Skin epidermis (tissue), 12 donors: ENCODE measurements around the gene CLCN7.
"Not testable (repeated sequence)": the region's sequence is repeated elsewhere in the genome, so short reads cannot be mapped to it uniquely, and the experiment has no call there.

Source experiments
- H3K27ac ChIP-seq, 21 experiments: fragments of 200-600 bp; sonication (generic) in 11 of 21; one replicate each; pipeline ENCODE4 v1.5.0; 2020; ENCODE audit warnings: mild to moderate bottlenecking in 3 of 21, inconsistent platforms in 2 of 21, moderate library complexity in 2 of 21
- H3K4me3 ChIP-seq, 7 experiments: fragments of 200-600 bp; sonication (generic) in 2 of 7; one replicate each; pipeline ENCODE4 v1.5.0; 2020; ENCODE audit warnings: inconsistent platforms in 2 of 7, mild to moderate bottlenecking in 2 of 7, moderate library complexity in 1 of 7

CLCN7 gene

DNA sequence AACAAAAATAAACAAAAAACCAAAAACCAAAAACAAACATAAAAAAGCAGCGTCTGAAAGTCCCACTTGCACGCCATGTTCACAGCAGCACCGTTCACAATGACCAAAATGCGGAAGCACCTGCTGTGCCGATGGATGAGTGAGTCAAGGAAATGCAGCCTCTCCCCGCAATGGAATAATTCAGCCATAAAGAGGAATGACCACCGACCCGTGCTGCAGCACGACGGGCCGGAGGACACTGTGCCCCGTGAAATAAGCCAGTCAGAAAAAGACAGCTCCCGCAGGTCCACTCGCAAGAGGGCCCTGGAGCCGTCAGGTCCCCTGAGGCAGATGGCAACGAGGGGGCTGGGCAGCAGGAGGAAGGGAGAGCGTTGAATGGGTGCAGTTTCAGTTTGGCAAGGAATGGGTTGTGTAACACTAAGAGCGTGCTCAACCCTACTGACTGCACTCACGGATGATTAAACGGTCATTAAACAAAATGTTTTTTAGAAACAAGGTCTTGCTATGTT, 5.1 kb downstream of the CLCN7 start:
- no peak overlapping the region for H3K4me3 ChIP-seq
- H3K27ac ChIP-seq = peak overlapping the region in 11 of 21 experiments; percentile 8 to 82 (median 66)

DNA sequence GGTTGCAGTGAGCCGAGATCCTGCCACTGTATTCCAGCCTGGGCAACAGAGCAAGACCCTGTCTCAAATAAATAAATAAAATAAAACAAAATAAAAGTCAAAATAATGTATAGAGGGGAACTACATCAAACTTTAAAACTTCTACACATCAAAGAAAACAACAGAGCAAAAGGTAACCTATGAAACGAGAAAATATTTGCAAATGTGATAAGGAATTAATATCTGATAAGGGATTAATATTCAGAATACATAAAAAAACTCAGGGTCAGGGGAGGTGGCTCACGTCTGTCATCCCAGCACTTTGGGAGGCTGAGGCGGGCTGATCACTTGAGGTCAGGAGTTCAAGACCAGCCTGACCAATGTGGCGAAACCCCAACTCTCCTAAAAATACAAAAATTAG, 5.7 kb downstream of the CLCN7 start:
- H3K4me3 ChIP-seq = not testable (repeated sequence)
- peak overlapping the region in 3 of 21 experiments; percentile 8 to 74 (median 65) for H3K27ac ChIP-seq

DNA sequence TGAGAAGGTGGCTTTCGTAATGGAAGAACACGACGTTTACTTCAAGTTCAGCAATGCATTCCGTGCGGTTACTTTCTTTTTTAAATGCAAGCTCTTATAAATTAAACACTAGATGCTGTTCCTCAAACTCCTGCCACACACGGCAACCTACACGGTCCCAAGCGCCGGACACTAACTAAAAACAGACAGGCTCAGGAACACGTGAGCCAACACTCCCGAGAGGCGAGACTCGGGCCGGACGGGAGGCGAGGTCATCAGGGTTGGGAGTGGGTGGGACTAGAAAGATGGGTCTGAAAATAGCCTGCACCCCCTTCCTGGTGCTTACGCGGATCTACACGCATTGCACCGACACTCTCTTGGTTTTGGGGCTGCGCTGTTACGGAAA, 6.4 kb downstream of the CLCN7 start:
- no peak overlapping the region for H3K27ac ChIP-seq
- H3K4me3 ChIP-seq = no peak overlapping the region

DNA sequence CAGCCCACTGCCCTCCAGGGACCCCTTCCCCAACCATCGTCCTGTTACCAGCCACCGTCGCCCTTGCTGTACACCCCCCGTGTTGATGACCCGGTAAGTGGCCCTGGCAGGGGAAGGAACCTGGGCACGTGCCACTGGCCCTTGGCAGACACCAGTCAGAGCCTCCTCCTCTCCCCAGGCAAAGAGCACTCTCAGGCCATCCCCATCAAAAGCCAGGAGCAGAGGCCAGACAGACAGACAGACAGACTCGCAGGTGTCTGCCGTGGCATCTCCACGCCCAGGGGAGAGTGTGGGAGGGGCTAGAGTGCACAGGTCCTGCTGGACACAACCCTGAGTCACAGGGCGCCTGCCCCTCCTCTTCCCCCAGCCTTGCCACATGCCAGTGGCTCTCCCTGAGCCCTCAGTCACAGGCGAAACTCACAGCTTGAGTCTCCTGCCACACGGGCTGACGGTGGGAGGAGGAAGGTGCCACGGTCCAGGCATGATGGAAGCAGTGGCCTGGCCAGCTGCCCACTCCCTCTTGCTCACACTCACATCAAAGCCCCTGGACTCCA, 7.8 kb downstream of the CLCN7 start:
- H3K27ac ChIP-seq = no peak overlapping the region
- no peak overlapping the region for H3K4me3 ChIP-seq

DNA sequence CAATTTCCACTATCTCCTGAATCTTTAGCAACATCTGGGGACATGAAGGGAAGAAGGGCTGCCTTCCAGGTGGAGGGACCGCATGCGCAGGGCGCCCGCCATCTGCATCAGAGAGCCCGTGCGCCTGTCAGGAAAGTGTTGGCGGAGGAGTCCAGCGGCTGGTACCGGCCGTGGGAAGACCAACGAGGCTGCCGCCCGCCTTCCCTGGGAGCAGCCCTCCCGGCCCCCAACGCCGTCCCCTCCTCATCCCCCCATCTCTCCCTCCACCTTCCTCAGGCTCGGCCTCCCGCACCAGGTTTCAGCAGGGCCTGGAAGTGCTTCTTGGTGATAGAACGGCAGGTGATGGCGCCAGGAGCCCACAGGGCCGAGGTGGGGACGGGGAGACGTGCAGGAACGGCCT, 8.8 kb downstream of the CLCN7 start:
- Histone ChIP-seq H3K4me3 (no peak overlapping the region), H3K27ac (no peak overlapping the region)

DNA sequence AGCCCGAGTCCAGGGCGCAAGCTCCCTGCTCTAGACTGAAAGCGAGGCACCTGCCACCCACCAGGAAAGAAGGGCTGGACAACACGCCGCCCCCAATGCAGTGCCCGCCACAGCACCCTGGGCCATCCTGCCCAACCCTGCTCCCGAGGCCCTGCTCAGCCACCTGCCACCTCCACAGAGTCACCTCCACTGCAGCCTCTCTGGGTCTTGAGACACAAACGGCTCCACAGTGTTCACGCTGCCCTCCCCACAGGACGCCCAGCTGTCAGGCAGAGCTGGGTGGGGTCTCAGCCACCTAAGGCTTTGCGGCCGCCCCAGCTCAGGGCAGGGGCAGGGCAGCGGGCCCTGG, 9.3 kb downstream of the CLCN7 start:
- no peak overlapping the region for H3K4me3 ChIP-seq
- H3K27ac ChIP-seq = peak overlapping the region in 1 of 21 experiments; percentile 56

DNA sequence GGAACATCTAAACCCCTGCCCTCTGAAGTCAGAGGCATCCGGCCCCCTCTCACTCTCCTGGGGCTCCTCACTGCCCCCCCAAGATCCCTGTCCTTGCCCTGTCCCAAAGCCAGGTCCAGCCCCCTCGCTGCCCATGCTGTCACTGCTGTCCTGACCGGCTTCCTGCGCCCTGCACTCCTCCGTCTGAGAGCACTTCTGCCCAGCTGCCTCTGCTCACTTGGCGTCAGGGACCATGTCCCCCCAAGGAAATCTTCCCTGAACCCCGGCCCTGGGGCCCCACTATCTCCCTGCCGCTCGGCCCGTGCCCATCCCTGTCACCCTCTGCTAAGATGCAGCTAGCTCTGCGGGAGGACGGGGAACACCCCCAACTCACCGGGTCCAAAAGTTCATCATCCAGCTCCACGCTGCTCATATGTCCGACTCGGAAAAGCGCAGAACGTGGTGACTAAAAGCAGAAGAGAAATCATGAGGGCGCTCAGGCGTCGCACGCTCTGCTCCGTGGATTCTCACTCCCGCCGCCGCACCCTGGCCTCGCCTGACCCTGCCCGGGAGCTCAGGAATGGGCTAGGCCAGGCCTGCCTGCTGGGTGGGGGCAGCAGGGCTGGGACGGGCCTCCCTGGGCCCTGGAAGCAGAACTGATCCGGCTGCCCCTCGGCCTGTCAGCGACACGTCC, 9.8 kb downstream of the CLCN7 start:
- Histone ChIP-seq H3K27ac (peak overlapping the region in 1 of 21 experiments; percentile 56), H3K4me3 (no peak overlapping the region)

DNA sequence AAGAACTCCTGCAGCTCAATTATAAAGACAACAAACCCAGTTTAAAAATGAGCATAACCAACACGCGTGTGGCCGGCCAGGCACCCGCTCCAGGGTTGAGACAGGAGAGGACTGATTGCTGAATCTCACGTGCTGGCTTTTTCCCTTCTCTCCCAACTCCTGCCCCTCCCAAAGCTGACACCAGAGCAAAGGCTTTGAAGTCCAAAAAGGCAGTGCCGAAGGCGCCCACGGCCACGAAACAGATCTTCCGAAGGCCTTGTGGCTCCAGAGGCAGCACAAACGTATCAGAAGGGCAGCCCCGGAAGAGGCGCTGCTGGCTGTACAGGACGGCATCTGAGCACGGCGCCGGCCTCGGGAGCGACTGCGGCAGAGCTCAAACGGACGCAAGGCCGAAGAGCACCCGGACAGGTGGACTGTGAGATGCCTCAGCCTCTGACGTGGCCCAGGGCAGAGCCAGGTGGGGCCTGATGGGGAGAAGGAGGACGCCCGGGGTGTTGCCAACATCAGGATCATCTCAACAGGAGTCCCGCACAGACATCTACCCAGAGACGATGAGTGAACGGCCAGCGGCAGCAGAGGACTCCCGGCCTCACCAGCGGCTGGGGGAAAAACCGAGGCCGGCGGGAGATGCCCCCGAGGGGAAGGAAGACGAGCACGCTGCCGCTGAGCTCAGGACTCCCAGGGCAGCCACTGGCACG, 10.5 kb downstream of the CLCN7 start:
- Histone ChIP-seq H3K27ac (peak overlapping the region in 1 of 21 experiments; percentile 56), H3K4me3 (no peak overlapping the region)

DNA sequence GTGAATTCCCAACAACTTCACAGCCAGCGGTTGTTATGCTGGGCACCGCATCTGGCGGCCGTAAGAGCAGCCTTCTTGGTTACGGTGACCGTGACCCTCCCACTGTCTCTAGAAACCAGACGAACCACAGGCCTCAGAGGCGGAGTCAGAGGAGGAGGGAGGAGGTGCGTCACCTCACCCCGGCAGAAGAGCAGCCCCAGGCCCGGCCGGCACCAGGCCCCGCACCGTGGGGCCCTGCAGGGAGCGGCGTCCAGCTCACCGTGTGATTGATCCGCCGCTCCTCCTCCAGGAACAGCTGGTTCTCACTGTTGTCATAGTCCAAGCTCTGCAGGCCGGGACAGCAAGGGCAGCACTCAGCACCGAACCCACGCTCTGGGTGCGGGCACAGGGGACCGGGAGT, 13.7 kb downstream of the CLCN7 start:
- Histone ChIP-seq H3K4me3 (no peak overlapping the region), H3K27ac (peak overlapping the region in 1 of 21 experiments; percentile 27)

DNA sequence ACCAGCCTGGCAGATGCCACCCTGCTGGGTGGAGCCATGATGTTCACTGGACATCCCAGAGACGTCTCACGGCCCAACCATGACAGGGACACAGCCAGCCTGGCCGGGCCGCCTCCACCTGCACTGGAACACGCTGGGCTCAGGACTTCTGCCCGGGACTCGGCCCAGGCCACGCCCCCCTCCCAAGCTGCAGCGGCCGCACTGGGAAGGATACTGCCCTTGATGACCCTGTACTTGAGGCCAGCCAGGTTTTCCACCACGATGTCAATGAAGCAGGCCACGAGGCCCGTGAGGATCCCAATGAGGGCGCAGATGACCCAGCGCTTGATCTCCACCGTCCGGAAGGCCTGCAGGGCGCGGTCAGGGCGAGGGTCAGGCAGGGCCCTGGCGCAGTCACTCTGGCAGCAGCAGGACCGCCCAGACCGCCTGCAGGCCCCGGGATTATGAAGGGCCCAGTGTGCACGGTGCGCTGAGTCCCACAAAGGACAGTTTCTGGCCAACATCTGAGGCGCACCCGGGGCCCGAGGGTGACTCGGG, 14.2 kb downstream of the CLCN7 start:
- no peak overlapping the region for H3K27ac ChIP-seq
- H3K4me3 ChIP-seq = no peak overlapping the region

DNA sequence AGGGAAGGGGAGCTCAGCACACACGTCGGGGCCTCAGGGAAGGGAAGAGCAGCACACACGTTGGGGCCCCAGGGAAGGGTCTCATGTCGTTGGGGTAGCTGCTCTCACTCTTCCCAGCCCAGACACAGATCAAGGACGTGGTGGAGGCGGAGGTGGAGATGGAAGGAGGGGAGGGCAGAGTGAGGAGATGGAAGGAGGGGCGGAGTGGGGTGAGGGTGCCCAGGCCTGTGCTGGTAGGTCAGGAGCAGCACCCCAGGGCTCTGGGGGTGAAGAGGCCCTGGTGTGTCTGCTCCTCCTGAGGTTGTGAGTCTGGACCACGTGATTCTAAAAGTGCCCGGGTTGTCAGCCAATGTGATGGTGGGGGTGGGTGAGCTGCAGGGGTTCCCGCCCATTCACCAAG, 14.9 kb downstream of the CLCN7 start:
- no peak overlapping the region for H3K27ac ChIP-seq

DNA sequence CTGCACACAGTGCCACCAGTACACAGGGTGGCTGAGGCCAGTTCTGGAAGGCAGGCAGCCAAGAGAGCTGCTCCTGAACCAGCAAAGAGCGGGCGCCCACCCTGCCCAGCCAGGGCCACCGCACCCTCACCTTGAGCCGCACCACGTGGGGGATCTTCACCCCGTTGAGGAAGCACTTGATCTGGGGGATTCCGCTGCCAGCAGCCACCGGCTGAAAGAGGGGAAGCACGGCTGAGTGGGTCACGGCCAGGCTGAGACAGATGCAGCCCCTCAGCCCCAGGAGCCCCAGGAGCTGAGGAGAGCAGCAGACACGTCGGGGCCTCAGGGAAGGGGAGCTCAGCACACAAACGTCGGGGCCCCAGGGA, 15.9 kb downstream of the CLCN7 start:
- Histone ChIP-seq H3K4me3 (no peak overlapping the region), H3K27ac (peak overlapping the region in 1 of 21 experiments; percentile 24)

More for the DNA sequence above, 14.9 kb downstream of the CLCN7 start:
- no peak overlapping the region for H3K4me3 ChIP-seq

DNA sequence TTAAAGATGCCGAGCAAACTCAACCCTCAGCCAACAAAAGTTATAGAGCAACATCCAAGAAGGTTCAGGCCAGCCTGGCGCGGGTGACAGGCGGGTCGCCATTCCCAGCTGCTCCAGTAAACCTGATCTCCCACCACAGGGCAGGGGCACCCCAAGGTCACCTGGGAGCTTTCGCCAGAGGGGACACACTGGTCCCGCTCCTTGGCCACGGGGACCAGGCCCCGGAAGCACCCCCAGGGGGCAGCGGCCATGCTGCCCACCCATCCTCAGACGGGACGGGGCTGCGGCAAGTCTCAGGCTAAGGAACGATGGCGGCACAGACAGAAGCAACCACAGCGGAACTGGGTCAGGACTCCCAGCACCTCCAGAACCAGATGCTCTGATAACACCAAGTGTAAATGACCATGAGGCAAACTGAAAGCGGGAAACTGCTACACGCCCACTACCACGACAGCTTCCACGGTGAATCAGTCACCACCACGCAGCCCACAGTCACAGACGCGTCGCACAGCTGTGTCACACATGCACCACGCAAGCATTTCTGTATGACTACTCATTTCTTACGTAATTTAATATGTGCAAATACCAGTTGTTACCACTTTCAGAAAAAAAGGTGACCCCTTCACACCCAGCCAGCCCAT, 16.4 kb downstream of the CLCN7 start:
- Histone ChIP-seq H3K4me3 (no peak overlapping the region), H3K27ac (peak overlapping the region in 2 of 21 experiments; percentile 3 to 24)

DNA sequence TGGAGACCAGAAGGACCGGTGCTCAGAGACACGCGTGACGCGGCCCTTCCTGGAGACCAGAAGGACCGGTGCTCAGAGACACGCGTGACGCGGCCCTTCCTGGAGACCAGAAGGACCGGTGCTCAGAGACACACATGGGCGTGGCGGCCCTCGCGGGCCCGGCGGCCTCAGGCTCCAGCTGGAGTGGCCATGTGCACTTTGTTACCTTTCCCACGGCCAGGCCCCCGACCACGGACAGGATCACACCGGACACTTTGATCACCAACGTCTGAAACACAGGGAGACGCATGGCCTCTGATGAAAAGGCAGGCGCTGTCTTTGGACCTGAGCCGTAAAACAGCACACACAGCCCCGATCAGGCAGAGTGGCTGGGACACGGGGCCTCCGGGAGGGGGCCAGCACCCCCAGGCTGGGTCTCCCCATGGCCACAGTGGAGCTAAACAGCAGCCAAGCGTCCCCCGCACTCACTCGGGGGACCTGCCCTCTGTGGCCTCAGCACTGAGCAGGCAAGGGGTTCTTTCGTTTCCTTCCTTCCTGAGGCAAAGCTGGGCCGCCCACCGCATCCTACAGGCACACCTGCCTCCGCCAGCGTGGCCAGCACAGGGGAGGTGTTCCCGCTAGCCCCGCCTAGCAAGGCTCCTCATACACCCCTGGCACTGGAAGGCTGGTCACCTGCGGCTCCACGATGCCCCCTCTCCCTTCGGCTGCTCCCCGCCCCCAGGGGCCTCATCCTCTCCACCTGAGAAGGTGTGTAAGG, 17.2 kb downstream of the CLCN7 start:
- H3K27ac ChIP-seq = no peak overlapping the region
- no peak overlapping the region for H3K4me3 ChIP-seq

DNA sequence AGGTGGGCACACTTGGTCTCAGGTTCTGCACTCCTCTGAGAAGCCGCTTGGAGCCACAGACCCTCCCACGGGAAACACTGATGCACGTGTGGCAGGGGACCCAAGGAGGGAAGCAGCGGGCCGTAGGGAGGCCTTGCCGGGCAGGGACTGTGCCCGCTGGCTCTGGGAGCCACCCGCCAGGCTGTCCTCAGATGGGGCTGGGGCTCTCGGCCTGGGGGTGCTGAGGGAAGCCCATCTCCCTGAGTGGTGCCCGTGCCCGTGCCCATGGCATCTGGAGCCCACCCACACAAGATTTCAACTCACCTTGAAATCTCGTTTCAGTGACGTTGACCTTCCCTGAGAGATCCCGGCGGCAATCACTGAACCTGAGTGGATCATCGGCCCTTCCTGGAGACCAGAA, 17.9 kb downstream of the CLCN7 start:
- no peak overlapping the region for H3K27ac ChIP-seq

DNA sequence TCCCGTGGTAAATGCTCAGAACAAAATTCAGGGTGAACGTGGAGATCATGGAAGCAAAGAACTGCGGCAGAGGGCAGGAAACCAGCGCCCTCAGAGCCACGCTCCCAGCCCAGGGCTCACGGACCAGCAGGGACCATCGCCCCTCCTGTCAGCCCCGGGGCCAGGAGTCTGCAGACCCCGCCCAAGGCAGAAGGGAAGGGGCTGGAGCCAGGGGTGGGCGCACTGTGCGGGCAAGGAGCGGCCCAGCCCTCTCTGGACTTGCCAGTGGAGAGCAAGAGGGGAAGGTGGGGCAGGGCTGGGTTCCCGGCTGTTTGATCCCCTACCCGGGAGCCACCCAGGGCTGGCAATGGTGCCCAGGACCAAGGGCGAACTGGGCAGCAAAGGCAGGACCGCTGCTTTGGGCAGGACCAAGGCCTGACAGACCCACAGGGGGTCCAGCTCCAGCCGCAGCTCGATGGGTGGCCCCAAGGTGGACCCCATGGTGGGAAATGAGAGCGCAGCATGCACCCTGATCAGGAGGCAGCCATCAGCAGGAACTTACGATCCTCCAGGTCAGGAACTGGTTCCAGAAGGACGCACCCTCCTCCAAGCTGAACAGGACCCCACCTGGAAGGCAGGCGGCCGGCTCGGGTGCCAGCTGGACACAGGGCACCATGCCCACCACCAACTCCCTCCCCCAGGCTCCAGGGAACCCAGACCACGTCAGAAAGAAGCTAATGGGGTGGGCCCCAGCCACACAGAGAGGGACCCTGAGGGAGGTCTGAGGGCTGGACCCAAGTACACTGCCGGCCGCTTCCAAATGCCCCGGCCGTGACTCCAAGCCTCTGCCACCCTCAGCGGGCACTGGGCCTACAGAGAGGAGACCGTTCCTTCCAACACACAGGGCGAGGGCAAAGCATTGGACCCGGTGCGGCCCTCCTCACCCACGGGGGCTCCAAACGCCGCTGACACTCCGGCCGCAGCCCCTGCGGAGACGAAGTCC, 19.3 kb downstream of the CLCN7 start:
- H3K27ac ChIP-seq = no peak overlapping the region
- H3K4me3 ChIP-seq = no peak overlapping the region

More for the DNA sequence above, 17.9 kb downstream of the CLCN7 start:
- no peak overlapping the region for H3K4me3 ChIP-seq

DNA sequence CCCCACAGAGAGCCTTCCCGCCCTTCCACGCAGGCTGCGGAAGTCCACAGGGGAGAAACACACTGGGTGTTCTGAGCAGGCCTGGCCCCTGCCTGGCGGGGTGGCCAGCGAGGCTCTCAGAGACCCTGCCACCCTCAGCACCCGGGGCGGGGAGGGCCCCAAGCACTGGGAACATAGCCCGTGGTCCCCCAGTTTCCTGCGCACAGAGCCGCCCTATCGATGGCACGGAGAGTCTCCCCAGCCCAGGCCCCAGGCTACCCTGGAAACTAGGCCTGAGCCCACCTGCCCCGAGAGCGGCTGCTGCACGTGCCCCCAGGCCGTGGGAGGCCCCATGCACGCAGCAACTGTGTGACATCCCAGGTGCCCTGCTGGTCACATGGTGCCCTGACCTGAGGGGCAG, 20.3 kb downstream of the CLCN7 start:
- peak overlapping the region in 1 of 21 experiments; percentile 16 for H3K27ac ChIP-seq
- no peak overlapping the region for H3K4me3 ChIP-seq

DNA sequence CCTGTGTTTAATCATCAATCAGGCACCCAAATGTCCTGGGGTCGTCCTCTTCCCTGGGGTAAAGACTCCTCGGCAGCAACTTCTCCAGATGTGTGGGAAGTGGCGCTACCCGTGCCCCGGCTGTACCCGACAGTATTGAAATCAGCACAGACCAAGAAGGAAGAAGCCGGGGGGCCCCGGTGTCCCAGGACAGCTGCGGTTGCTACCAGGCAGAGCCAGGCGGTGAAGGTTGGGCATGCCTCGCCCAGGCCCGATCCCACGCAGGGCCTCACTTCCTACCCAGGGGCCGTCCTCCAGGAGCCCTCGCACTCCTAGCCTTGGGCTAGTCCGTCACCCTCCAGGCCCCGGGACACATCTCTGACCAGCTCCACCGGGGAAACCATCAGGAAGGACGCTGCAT, 21.5 kb downstream of the CLCN7 start:
- H3K4me3 ChIP-seq = no peak overlapping the region
- H3K27ac ChIP-seq = no peak overlapping the region

DNA sequence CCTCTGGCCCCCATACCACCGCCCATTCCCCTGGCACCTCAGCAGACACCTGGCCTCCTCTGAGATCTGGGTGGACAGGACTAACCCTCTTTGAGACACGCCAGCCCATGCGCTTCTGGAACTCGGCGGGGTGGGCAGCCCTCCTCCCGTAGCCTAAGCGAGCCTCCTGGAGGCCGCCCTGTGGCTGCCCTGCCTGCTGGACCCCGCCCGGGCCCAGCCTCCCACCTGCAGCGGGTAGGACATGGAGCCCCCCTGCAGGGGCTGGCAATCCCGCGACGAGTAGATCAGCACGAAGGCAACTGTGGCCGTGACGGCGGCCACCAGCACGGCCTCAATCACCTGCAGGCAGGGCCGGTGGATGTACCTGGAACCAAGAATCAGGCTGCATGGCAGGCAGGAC, 22.3 kb downstream of the CLCN7 start:
- Histone ChIP-seq H3K27ac (no peak overlapping the region), H3K4me3 (no peak overlapping the region)
